Superior temporal gyrus (tissue), 1 donor: ENCODE data around the gene ACSS3.
A peak's percentile ranks its signal among the peaks of the same experiment; 100 is the strongest.

Experiments
- DNase-seq: peaks from one replicate; pipeline ENCODE4 v3.0.0-alpha.2; 2016; ENCODE audit errors: extremely low spot score

The ACSS3 gene

DNA sequence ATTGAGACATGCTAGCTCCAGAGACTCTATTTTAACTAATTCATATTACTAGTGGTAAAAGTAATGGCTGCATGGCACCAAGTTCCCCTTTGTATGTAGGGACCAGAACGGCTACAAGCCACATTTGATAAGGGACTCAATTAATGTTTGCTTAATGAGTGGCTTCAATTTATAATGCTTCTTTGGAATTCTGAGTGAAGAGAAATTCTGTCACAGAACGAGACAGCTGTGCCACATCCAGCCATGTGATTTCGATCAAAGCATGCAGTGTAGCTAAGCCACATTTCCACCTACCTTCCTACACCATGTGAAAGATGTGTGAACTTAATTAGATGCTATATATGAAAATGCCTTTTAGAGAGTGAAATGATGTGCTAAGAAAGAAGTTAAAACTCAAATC is 217.4 kb downstream of the ACSS3 start:
- peak; percentile 70 for DNase-seq

DNA sequence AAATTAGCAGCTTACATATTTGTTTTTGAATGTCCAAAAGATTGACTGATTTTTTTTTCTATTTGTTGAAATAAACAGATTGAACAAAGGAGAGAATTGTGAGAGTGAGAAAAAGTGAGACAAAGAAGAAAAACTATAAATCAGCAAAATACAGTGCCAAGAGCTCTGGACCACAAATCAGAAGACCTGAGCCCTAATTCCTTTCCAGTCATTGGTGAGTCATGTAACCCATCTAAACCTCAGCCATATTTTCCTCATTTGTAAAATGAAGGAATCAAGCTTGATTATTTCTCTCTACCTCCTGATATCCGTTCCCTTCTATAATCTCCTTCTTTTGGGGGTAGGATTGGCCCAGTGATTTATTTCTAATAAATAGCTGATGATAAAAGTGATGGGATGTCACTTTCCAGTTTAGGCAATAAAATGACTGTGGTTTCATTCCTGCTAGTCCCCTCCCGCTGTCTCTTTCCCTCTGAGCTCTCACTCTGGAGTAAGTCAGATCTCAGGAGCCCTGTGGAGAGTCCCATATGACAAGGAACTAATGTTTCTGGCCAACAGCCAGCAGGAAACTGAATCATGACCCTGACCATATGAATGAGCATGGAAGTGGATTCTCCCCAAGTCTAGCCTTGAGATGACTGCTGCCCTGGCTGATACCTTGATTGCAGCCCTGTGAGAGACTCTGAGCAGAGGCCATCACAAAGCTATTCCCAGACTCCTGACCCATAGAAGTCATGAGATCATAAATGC is 218.9 kb downstream of the ACSS3 start:
- no peak for DNase-seq

DNA sequence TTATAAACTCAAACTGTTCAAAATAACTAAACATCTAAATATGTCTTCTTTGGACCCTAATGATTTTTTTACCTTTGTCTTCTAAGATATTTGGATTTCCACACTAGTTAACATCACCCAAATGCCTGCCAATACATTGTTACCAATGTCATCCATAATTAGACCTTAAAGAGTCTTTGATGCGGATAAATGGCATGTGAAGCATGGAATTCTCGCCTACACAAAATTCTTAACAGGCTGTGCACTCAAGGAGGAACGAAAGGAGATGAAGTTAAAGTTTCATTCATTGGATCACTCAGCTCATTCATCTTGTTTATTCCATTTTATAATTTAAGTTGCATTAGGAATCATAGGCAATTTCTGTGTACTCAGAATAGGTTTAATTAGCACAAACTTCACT is 219.7 kb downstream of the ACSS3 start:
- DNase-seq, result no peak

GRCh38 chr12:81300454-81300853 is 222.6 kb downstream of the ACSS3 start:
- DNase-seq, result no peak

- DNase-seq, result no peak
Observed at GRCh38 chr12:81303935-81304334, 226.1 kb downstream of the ACSS3 start.
